ENCODE measurements around the gene TPSG1.

Gene TPSG1

GRCh38 chr16:1263591-1264344, 38.7 kb upstream of the TPSG1 start:
- no peak overlapping the region for H3K4me3 ChIP-seq (ENCODE audit: severe bottlenecking)
- DNase-seq (ENCODE audit: low spot score): peak; percentile 62
- TF ChIP-seq CTCF (IDR thresholded peaks at IDR 0.05; ENCODE audit: poor library complexity, severe bottlenecking): no peak
- no peaks in the 10 kb centered on the region for H3K9me3 ChIP-seq (ENCODE audit: severe bottlenecking)
- H3K36me3 ChIP-seq (ENCODE audit: low read depth): no peaks in the 10 kb centered on the region
- no peak overlapping the region for H3K27ac ChIP-seq (ENCODE audit: poor library complexity, severe bottlenecking)
- no peaks in the 10 kb centered on the region for H3K4me1 ChIP-seq (ENCODE audit: insufficient read depth, poor library complexity, severe bottlenecking)
- ATAC-seq (ENCODE audit: low read depth): no peak
- H3K27me3 ChIP-seq (ENCODE audit: insufficient read depth, poor library complexity, severe bottlenecking): peaks cover 33% of the 10 kb centered on the region

- Histone ChIP-seq H3K36me3 (ENCODE audit: low read depth) (no peaks in the 10 kb centered on the region), H3K4me3 (ENCODE audit: severe bottlenecking) (no peak overlapping the region), H3K27ac (ENCODE audit: poor library complexity, severe bottlenecking) (no peak overlapping the region), H3K27me3 (ENCODE audit: insufficient read depth, poor library complexity, severe bottlenecking) (peaks cover 33% of the 10 kb centered on the region), H3K9me3 (ENCODE audit: severe bottlenecking) (no peaks in the 10 kb centered on the region), H3K4me1 (ENCODE audit: insufficient read depth, poor library complexity, severe bottlenecking) (no peaks in the 10 kb centered on the region)
- no peak for ATAC-seq (ENCODE audit: low read depth)
- TF ChIP-seq CTCF (IDR thresholded peaks at IDR 0.05; ENCODE audit: poor library complexity, severe bottlenecking): no peak
- no peak for DNase-seq (ENCODE audit: low spot score)
Measured at GRCh38 chr16:1262846-1263221, 37.8 kb upstream of the TPSG1 start.

- H3K27ac ChIP-seq (ENCODE audit: poor library complexity, severe bottlenecking): no peak overlapping the region
- H3K4me1 ChIP-seq (ENCODE audit: insufficient read depth, poor library complexity, severe bottlenecking): no peaks in the 10 kb centered on the region
- no peaks in the 10 kb centered on the region for H3K36me3 ChIP-seq (ENCODE audit: low read depth)
- H3K9me3 ChIP-seq (ENCODE audit: severe bottlenecking): no peaks in the 10 kb centered on the region
- H3K27me3 ChIP-seq (ENCODE audit: insufficient read depth, poor library complexity, severe bottlenecking): peaks cover 33% of the 10 kb centered on the region
- ATAC-seq (ENCODE audit: low read depth) (no peak), DNase-seq (ENCODE audit: low spot score) (no peak)
- no peak for TF ChIP-seq CTCF (IDR thresholded peaks at IDR 0.05; ENCODE audit: poor library complexity, severe bottlenecking)
- no peak overlapping the region for H3K4me3 ChIP-seq (ENCODE audit: severe bottlenecking)
Measured at GRCh38 chr16:1262210-1262845, 37.3 kb upstream of the TPSG1 start.

- no peaks in the 10 kb centered on the region for H3K36me3 ChIP-seq (ENCODE audit: low read depth)
- no peak overlapping the region for H3K27ac ChIP-seq (ENCODE audit: poor library complexity, severe bottlenecking)
- no peak; the same call in 2 of the 3 replicates for ATAC-seq (ENCODE audit: low read depth)
- no peaks in the 10 kb centered on the region for H3K4me1 ChIP-seq (ENCODE audit: insufficient read depth, poor library complexity, severe bottlenecking)
- no peak for TF ChIP-seq CTCF (IDR thresholded peaks at IDR 0.05; ENCODE audit: poor library complexity, severe bottlenecking)
- H3K27me3 ChIP-seq (ENCODE audit: insufficient read depth, poor library complexity, severe bottlenecking): peaks cover 33% of the 10 kb centered on the region
- DNase-seq (ENCODE audit: low spot score): peak; percentile 71
- no peak overlapping the region for H3K4me3 ChIP-seq (ENCODE audit: severe bottlenecking)
- no peaks in the 10 kb centered on the region for H3K9me3 ChIP-seq (ENCODE audit: severe bottlenecking)
Measured at GRCh38 chr16:1261131-1261892, 36.2 kb upstream of the TPSG1 start.
